Lower leg skin (tissue), 4 donors: ENCODE measurements around the gene BCAS1. TPM values are rescaled to one million over a fixed set of nuclear protein-coding genes. Genes with fewer than 3 reads are reported as not detected.
A peak's percentile ranks its signal among the peaks of the same experiment; 100 is the strongest.

Experiments
- DNase-seq, 2 donors: peaks; one replicate each; pipeline ENCODE4 v3.0.0-alpha.2; 2019; ENCODE audit warnings: low spot score in 2 of 2
- H3K4me3 ChIP-seq: fragments of 200-600 bp; sonication (generic); 2 replicates; pipeline ENCODE4 v1.5.1; 2017; ENCODE audit warnings: mild to moderate bottlenecking, low read depth; ENCODE audit not compliant: poor library complexity, severe bottlenecking
- POLR2A ChIP-seq, 2 donors: fragments of 450-650 bp; IDR thresholded peaks; one replicate each; pipeline ENCODE4 v1.6.1; 2016 to 2017; ENCODE audit warnings: antibody characterized with exemption in 2 of 2, mild to moderate bottlenecking in 1 of 2, moderate library complexity in 1 of 2
- WGBS, 2 donors: methylation state at CpG; one replicate each; pipeline ENCODE4 v1.1.5; 2018; 5-methylcytosine and 5-hydroxymethylcytosine counted together
- intact Hi-C: fragments of 100-400 bp; cut with DNase I; formaldehyde crosslinking; loops from one replicate; pipeline ENCODE4 v1.15.0; 2023; ENCODE audit warnings: low total_unique reads
- total RNA-seq, 4 donors: library from RNA; depleted of rRNA; stranded (reverse); fragments of >200 nt; gene quantifications; one replicate each; pipeline ENCODE4 v1.1.0, GENCODE V29; 2016
- TF ChIP-seq, protein P1 (sequence below), 3 donors: fragments of 450-650 bp; IDR thresholded peaks; one replicate each; pipeline ENCODE4 v1.5.1; 2016; ENCODE audit warnings: antibody characterized with exemption in 3 of 3, mild to moderate bottlenecking in 3 of 3, moderate library complexity in 2 of 3

Gene BCAS1
- total RNA-seq, 4 donors from 2014 or later, result 1.7 to 3.7 (median 2.1) TPM

DNA sequence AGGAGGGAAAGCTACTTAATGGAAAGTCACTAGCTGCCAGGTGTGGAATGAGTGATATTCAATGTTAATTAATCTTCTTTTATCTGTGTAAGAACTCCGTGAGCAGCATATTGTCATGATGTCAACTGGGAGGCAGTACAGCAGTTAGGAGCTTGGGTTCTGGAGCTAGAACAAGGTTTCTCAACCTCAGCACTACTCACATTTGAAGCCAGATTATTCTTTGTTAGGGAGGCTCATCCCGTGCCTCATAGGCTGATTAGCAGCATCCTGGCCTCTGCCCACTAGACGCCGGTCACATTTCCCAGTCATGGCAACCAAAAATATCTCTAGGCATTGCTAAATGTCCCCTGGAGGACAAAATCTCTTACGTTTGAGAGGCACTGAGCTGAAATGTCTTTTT is 41.2 kb downstream of the BCAS1 start:
- 36 to 62% methylated on average over 5 of the region's 5 CpGs for WGBS, 2 donors
- intact Hi-C loops, result no loop called here
- H3K4me3 ChIP-seq, result no peak overlapping the region
- DNase-seq, result peak in 1 of 2 donors; percentile 55
- TF ChIP-seq, protein P1, sequence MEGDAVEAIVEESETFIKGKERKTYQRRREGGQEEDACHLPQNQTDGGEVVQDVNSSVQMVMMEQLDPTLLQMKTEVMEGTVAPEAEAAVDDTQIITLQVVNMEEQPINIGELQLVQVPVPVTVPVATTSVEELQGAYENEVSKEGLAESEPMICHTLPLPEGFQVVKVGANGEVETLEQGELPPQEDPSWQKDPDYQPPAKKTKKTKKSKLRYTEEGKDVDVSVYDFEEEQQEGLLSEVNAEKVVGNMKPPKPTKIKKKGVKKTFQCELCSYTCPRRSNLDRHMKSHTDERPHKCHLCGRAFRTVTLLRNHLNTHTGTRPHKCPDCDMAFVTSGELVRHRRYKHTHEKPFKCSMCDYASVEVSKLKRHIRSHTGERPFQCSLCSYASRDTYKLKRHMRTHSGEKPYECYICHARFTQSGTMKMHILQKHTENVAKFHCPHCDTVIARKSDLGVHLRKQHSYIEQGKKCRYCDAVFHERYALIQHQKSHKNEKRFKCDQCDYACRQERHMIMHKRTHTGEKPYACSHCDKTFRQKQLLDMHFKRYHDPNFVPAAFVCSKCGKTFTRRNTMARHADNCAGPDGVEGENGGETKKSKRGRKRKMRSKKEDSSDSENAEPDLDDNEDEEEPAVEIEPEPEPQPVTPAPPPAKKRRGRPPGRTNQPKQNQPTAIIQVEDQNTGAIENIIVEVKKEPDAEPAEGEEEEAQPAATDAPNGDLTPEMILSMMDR (IDR thresholded peaks at IDR 0.05), result no peak
- TF ChIP-seq POLR2A (IDR thresholded peaks at IDR 0.05), result no peak

DNA sequence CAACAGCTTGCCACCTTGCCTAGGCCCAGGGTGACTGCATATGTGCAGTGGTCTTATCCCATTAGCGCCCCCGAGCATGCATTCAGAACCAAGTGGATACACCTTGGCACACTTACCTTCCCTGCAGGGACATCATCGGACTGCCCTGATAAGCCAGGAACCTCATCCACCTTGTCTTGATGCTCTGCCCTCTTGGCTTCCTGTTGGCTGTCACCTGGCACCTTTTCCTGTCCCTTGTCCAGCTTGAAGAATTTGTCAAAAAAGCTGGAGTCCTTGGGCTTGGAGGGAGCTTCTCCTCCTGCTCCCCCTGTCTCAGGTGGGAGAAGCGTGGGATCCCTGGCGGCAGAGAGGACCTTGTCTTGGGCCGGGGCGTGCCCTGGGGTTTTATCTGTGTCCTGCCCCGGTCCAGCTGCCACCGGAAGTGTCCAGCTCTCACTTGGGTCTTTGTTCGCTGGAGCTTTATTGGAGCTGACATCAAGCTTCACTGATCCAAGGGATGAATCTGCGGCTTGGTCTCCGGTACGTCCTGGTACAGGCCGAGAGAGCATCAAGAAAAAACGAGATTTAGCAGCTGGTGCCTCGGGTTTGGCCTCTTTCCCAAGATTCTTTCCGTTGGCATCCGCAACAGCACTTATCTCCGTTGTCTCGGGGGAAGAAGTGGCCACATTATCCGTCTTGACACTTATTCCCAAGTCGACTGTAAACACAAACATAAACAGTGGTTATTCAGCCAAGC is 42.0 kb downstream of the BCAS1 start:
- no peak for DNase-seq
- 85 to 87% methylated on average over 22 of the region's 22 CpGs for WGBS, 2 donors

DNA sequence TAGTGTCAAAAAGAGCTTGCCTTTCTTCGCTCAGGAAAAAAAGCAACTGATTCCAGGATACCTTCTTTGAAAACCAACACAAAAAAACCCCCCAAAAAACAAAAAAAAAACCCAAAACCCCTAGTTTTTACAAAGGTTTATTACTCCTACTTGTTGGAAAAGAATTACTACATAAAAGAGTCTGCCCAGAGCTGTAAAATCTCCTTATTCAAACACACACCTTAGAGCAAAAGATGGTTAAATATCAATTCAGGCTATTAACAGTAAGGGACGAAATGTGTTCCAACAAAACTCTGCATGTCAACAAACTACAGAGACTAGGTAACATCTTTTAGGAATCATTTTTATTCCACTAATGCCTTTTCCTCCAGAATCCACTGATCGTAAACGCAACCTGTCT is 42.7 kb downstream of the BCAS1 start:
- intact Hi-C loops, result no loop called here
- no peak for DNase-seq
- TF ChIP-seq, protein P1 (IDR thresholded peaks at IDR 0.05), result no peak
- TF ChIP-seq POLR2A (IDR thresholded peaks at IDR 0.05), result no peak
- 76 to 82% methylated on average over 4 of the region's 4 CpGs for WGBS, 2 donors
- H3K4me3 ChIP-seq, result no peak overlapping the region

More for the DNA sequence above, 42.0 kb downstream of the BCAS1 start:
- no peak for TF ChIP-seq POLR2A (IDR thresholded peaks at IDR 0.05)
- TF ChIP-seq, protein P1 (IDR thresholded peaks at IDR 0.05), result no peak
- H3K4me3 ChIP-seq, result no peak overlapping the region
- intact Hi-C loops, result no loop called here

DNA sequence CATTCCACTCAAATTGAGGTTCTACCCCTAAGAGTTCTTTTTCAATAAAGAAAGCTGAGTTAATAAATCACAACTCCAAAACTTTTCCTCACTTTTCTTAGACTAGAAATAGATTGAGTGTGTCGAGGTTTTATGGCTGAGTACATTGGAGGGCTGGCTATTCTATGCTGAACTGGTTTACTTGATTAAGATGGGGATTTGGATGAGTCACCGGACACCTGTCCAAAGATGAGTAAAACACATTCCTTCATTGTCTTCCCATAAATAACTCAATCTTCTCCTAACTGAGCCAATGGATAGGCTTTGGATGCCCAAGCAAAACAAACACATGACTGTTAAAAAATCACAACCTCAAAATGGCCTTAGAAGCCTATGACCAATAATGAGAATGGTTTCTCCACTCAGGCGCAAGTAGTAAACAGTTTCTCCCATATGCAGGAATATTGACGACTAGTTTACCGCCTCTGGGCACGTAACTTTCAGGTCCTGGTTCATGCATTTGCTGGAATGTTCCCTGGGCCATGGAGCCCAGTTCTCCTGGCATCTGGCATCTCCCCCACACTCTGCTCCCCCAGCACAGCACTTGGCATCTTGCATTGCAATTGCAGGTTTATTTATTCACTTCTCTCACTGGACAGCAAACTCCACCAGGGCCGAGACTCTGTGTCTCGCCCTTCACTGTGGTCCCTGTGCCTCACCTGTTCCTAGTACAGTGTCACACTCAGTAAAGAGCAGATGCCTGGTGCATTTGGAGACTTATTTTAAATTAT is 43.9 kb downstream of the BCAS1 start:
- DNase-seq, result no peak
- no peak for TF ChIP-seq POLR2A (IDR thresholded peaks at IDR 0.05)
- TF ChIP-seq, protein P1 (IDR thresholded peaks at IDR 0.05), result no peak
- no peak overlapping the region for H3K4me3 ChIP-seq
- 79 to 83% methylated on average over 8 of the region's 8 CpGs for WGBS, 2 donors
- intact Hi-C loops, result no loop called here

DNA sequence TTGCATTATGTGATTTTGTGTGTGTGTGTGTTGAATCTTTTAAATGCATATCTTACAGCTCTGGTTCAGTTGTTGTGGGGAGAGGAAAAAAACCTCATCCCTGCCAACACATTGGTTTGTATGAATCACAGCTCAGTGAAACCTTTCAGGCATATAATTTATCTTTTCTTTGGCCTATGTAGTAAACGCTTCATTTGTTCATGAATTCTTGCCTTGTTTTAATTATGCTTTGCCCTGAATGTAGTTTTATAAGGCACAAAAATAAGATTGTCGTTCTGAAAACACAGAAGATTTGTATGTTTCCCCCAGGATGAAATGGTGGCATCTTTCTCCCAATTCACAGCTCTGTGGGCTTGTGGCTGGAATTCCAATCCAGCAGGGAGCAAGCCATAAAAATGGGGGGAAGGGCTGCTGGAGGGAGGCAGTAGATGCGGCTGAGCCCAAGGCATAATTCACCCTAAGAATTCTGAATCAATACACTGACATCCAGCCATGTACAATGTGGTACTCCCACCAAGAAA is 45.1 kb downstream of the BCAS1 start:
- TF ChIP-seq POLR2A (IDR thresholded peaks at IDR 0.05), result no peak
- TF ChIP-seq, protein P1 (IDR thresholded peaks at IDR 0.05), result no peak
- intact Hi-C loops, result no loop called here
- WGBS, 2 donors, result 47 to 51% methylated on average over 3 of the region's 3 CpGs
- no peak overlapping the region for H3K4me3 ChIP-seq
- no peak for DNase-seq
